ENCODE results near the gene ZNF70. TPM values are rescaled to one million over a fixed set of nuclear protein-coding genes. Genes with fewer than 3 reads are reported as not detected.

Gene ZNF70
- total and polyA plus RNA-seq, 9 of the 15 experiments (the other 6 are each of a cell fraction or from before 2014, with no cell fraction given): 0.14 to 3.3 (median 1.4) TPM

- TF ChIP-seq JUN (IDR thresholded peaks at IDR 0.05; ENCODE audit: borderline replicate concordance, low read depth, low read length) (peak; percentile 54; the same call in 1 of the 2 replicates), JUN (CRISPR knock-in tag; IDR thresholded peaks at IDR 0.05; ENCODE audit: borderline replicate concordance) (no peak), MTA2 (IDR thresholded peaks at IDR 0.05; ENCODE audit: low read depth) (no peak), HLTF (IDR thresholded peaks at IDR 0.05) (0 out of 2 replicates have a peak, but pooled peaks have one; percentile 20), MITF (IDR thresholded peaks at IDR 0.05) (peak; percentile 83; the same call in 1 of the 2 replicates), SIN3A (IDR thresholded peaks at IDR 0.05; ENCODE audit: borderline replicate concordance in 2 of 2, control insufficient read depth in 1 of 2, low read depth in 2 of 2, low read length in 2 of 2) (no peak), FOSL1 (tag; conservative IDR thresholded peaks at IDR 0.05) (0 out of 2 replicates have a peak, but pooled peaks have one; percentile 20), PCBP1 (IDR thresholded peaks at IDR 0.05; ENCODE audit: low read depth, low read length, poor library complexity, severe bottlenecking) (no peak), ZBTB2 (IDR thresholded peaks at IDR 0.05) (peak; percentile 84), MTA1 (IDR thresholded peaks at IDR 0.05; ENCODE audit: borderline replicate concordance) (peak; percentile 92), SOX6 (IDR thresholded peaks at IDR 0.05) (no peak), SREBF1 (IDR thresholded peaks at IDR 0.05; ENCODE audit: borderline replicate concordance, low read depth, low read length) (peak; percentile 53; the same call in 1 of the 2 replicates), ZNF668 (CRISPR knock-in tag; IDR thresholded peaks at IDR 0.05) (no peak), PKNOX1 (IDR thresholded peaks at IDR 0.05) (no peak), ETV1 (tag; conservative IDR thresholded peaks at IDR 0.05; ENCODE audit: low read depth) (0 out of 2 replicates have a peak, but pooled peaks have one; percentile 9), POLR2AphosphoS5 (IDR thresholded peaks at IDR 0.05; ENCODE audit: control insufficient read depth, insufficient read depth, low read depth, low read length) (peak; percentile 42; the same call in 1 of the 2 replicates), NR2C1 (IDR thresholded peaks at IDR 0.05) (peak; percentile 88), NR2C1 (tag; IDR thresholded peaks at IDR 0.05) (peak; percentile 94)
- TF ChIP-seq, protein P1, sequence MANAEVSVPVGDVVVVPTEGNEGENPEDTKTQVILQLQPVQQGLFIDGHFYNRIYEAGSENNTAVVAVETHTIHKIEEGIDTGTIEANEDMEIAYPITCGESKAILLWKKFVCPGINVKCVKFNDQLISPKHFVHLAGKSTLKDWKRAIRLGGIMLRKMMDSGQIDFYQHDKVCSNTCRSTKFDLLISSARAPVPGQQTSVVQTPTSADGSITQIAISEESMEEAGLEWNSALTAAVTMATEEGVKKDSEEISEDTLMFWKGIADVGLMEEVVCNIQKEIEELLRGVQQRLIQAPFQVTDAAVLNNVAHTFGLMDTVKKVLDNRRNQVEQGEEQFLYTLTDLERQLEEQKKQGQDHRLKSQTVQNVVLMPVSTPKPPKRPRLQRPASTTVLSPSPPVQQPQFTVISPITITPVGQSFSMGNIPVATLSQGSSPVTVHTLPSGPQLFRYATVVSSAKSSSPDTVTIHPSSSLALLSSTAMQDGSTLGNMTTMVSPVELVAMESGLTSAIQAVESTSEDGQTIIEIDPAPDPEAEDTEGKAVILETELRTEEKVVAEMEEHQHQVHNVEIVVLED (CRISPR knock-in tag; IDR thresholded peaks at IDR 0.05): peak; percentile 90
- TF ChIP-seq, protein P2, sequence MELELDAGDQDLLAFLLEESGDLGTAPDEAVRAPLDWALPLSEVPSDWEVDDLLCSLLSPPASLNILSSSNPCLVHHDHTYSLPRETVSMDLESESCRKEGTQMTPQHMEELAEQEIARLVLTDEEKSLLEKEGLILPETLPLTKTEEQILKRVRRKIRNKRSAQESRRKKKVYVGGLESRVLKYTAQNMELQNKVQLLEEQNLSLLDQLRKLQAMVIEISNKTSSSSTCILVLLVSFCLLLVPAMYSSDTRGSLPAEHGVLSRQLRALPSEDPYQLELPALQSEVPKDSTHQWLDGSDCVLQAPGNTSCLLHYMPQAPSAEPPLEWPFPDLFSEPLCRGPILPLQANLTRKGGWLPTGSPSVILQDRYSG (tag; conservative IDR thresholded peaks at IDR 0.05; ENCODE audit: low read depth): no peak
Measured at GRCh38 chr22:23716811-23717801, 33.8 kb downstream of the ZNF70 start (continued).

Data from K562 (cell line).